HL-60 (cell line): ENCODE data around the gene PDK3.

ENCODE experiments used
- CTCF ChIP-seq: IDR thresholded peaks from one replicate; pipeline ENCODE4 v1.5.1; 2011; ENCODE audit warnings: low read length, control low read depth, inconsistent platforms; ENCODE audit not compliant: insufficient read depth
- GABPA ChIP-seq: IDR thresholded peaks from 2 replicates; pipeline ENCODE4 v1.6.1; 2012; ENCODE audit warnings: low read depth
- POLR2AphosphoS5 ChIP-seq: IDR thresholded peaks from 2 replicates; pipeline ENCODE4 v1.6.1; 2012; ENCODE audit warnings: low read depth
- SPI1 ChIP-seq: IDR thresholded peaks from 2 replicates; pipeline ENCODE4 v1.6.1; 2012; ENCODE audit warnings: low read depth, mild to moderate bottlenecking, borderline replicate concordance

DNA sequence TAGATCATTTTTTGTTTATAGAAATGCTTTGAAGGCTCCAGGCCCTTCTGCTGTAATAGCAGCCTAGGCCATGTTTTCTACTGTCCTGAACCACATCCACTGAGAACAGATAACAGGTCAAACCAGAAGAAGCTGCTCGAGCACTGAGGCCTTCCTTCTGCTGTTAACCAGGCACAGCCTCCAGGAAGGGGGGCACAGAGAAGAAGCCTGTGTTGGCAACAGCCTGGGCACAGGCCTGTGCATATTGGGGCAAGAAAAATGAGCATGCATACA lies 37.4 kb upstream of the PDK3 start:
- TF ChIP-seq CTCF (no peak), SPI1 (no peak), POLR2AphosphoS5 (no peak), GABPA (no peak)
